Left ventricle myocardium inferior (tissue), 1 donor: ENCODE results near the gene BBIP1. TPM values are rescaled to one million over a fixed set of nuclear protein-coding genes. Genes with fewer than 3 reads are reported as not detected.

Source experiments
- DNase-seq: peaks from one replicate; pipeline ENCODE4 v3.0.0-alpha.2; 2020
- H3K27ac ChIP-seq: fragments of 200-600 bp; replicated peaks from 2 replicates; pipeline ENCODE4 v1.8.0; 2021
- H3K27me3 ChIP-seq: fragments of 200-600 bp; 2 replicates; pipeline ENCODE4 v1.8.0; 2021; ENCODE audit warnings: low read depth
- H3K36me3 ChIP-seq: fragments of 200-600 bp; 2 replicates; pipeline ENCODE4 v1.8.0; 2021
- H3K4me1 ChIP-seq: fragments of 200-600 bp; 2 replicates; pipeline ENCODE4 v1.8.0; 2021
- H3K4me3 ChIP-seq: fragments of 200-600 bp; 2 replicates; pipeline ENCODE4 v1.8.0; 2021; ENCODE audit warnings: mild to moderate bottlenecking, moderate library complexity
- H3K9me3 ChIP-seq: fragments of 200-600 bp; replicated peaks from 2 replicates; pipeline ENCODE4 v1.8.0; 2021
- intact Hi-C: fragments of 100-400 bp; cut with micrococcal nuclease; formaldehyde crosslinking; loops from one replicate; pipeline ENCODE4 v1.11.0; 2022
- total RNA-seq: library from RNA; stranded (reverse); fragmentation: NEBNext Ultra II Directional; extraction: Animal tissue kit (Norgen Biotek cat#: 25700); gene quantifications from one replicate; pipeline ENCODE4 v1.2.1, GENCODE V29; 2021
- TF ChIP-seq, protein P1 (sequence below): fragments of 200-600 bp; IDR thresholded peaks from 2 replicates; pipeline ENCODE4 v1.8.0; 2021; ENCODE audit warnings: antibody characterized with exemption, mild to moderate bottlenecking, borderline replicate concordance
- donor health status: DM: no; HTN: yes; CAD: no; lungs with severe emphysema.

BBIP1 gene
- total RNA-seq, 1 donor from 2014 or later = 25.1 TPM

DNA sequence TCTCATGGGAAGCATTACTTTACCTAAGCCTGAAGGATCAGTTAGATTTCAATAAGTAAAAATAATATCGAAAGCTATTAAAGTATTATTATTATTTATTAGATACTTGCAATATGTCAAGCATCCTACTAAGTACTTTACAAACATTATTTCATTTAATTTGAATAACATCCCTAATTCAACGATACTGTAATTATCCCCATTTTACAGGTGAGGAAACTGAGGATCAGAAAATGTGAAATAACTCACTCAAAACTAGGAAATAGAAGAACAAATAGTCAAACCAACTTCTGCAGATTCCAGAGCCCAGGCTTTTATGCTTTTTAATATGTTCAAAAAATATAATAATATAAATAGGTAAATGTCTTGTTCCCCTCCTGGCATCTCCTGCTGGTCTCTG lies 57.5 kb downstream of the BBIP1 start:
- TF ChIP-seq, protein P1, sequence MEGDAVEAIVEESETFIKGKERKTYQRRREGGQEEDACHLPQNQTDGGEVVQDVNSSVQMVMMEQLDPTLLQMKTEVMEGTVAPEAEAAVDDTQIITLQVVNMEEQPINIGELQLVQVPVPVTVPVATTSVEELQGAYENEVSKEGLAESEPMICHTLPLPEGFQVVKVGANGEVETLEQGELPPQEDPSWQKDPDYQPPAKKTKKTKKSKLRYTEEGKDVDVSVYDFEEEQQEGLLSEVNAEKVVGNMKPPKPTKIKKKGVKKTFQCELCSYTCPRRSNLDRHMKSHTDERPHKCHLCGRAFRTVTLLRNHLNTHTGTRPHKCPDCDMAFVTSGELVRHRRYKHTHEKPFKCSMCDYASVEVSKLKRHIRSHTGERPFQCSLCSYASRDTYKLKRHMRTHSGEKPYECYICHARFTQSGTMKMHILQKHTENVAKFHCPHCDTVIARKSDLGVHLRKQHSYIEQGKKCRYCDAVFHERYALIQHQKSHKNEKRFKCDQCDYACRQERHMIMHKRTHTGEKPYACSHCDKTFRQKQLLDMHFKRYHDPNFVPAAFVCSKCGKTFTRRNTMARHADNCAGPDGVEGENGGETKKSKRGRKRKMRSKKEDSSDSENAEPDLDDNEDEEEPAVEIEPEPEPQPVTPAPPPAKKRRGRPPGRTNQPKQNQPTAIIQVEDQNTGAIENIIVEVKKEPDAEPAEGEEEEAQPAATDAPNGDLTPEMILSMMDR = no peak
- H3K4me1 ChIP-seq = peaks cover 48% of the 10 kb centered on the region
- no peaks in the 10 kb centered on the region for H3K9me3 ChIP-seq
- no peaks in the 10 kb centered on the region for H3K36me3 ChIP-seq
- H3K4me3 ChIP-seq = no peak overlapping the region
- H3K27me3 ChIP-seq = no peaks in the 10 kb centered on the region
- intact Hi-C loops = no loop called here
- DNase-seq = no peak
- H3K27ac ChIP-seq = no peak overlapping the region

DNA sequence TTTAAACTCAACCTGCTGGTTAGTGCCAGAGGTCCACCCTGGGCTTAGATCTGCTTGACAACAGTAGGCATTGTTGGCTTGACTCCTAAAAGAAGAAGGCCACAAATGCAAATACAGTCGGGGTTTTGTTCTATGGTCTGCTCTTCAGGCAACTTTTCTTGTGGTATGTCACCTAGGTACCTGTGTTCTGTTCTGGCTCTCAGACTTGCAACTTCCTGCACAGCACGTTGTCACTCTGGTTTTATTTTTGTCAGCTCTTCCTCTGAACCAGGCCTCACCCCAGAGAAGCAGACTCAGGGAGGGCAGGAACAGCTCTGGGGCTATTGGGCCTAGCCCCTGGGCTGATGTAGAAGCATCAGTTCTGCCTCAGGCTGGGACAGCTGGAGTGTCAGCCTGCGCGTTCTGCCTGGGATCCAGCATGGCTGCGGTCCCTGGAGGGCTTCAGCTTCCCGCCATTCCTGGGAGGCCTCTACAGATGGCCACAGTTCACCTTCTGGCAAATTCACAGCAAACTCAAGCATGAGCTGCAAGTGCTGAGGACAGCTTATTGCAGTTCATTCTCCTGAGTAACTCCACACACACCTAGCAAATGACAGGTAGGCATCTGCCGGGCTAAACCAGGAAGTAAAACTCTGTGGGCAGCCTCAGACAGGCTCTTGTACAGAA lies 58.3 kb downstream of the BBIP1 start:
- no peak for DNase-seq
- TF ChIP-seq, protein P1 = no peak
- no peaks in the 10 kb centered on the region for H3K9me3 ChIP-seq
- no peaks in the 10 kb centered on the region for H3K27me3 ChIP-seq
- no peak overlapping the region for H3K4me3 ChIP-seq
- peak overlapping the region; percentile 67 for H3K27ac ChIP-seq
- intact Hi-C loops = no loop called here
- H3K4me1 ChIP-seq = peaks cover 48% of the 10 kb centered on the region
- no peaks in the 10 kb centered on the region for H3K36me3 ChIP-seq

DNA sequence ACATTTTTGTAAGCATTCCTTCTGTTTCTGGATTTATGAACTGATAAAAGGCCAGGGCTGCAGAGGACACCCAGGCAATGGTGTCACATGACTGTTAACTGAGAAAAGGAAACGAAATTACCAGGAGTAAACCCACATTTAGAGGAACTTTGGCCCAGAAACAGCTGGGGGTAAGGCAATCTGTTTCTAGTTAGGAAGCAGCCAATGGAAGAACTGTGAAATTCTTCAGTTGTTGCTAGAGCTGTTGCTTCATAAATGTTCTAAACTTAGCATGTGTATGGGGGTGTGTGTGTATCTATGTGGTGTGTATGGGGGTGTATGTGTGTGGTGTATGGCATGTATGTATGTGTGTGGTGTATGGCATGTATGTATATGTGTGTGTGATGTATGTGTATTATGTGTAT lies 59.0 kb downstream of the BBIP1 start:
- TF ChIP-seq, protein P1 = no peak
- Histone ChIP-seq H3K9me3 (no peaks in the 10 kb centered on the region), H3K4me1 (peaks cover 42% of the 10 kb centered on the region), H3K27ac (peak overlapping the region; percentile 67), H3K27me3 (no peaks in the 10 kb centered on the region), H3K36me3 (no peaks in the 10 kb centered on the region), H3K4me3 (no peak overlapping the region)
- no peak for DNase-seq
- intact Hi-C loops = no loop called here

DNA sequence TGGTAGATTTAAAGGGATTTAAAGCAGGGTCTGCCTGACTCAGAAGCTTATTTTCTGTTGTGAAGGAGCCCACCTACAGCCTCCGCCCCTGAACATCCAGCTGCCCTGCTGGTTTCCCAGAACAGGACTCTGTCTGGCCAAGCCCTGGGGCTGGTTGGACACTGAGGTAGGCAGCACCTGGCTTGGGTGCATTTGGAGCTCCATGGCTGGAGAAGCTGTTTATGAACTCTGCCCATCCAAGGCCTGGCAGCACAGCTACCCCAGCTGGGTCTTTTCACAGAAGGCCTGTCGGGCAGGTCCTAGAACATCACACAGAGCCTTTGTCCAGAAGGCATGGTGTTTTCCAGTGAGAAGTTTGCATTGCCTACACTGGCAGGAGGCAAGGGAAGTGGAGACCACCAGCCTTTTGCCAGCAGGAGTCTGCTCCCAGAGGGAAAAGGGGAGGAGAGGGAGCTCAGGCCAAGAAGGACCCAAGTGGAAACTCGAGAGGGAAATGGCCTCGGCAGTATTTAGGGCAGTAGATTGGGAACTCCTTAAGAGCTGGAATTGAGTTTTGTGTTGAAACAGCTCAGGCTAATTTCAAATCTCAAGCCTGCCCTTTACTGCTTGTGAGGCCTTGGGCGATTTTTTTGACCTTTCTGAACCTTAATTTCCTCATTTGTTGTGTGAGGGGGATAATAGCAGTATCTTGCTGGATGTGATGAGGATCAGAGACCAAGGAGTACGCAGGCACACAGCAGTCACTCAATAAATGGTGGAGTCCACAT lies 59.6 kb downstream of the BBIP1 start:
- Histone ChIP-seq H3K27ac (peak overlapping the region; percentile 67), H3K27me3 (no peaks in the 10 kb centered on the region), H3K36me3 (no peaks in the 10 kb centered on the region), H3K4me3 (no peak overlapping the region), H3K9me3 (no peaks in the 10 kb centered on the region), H3K4me1 (peaks cover 36% of the 10 kb centered on the region)
- intact Hi-C loops = no loop called here
- no peak for DNase-seq
- TF ChIP-seq, protein P1 = no peak

DNA sequence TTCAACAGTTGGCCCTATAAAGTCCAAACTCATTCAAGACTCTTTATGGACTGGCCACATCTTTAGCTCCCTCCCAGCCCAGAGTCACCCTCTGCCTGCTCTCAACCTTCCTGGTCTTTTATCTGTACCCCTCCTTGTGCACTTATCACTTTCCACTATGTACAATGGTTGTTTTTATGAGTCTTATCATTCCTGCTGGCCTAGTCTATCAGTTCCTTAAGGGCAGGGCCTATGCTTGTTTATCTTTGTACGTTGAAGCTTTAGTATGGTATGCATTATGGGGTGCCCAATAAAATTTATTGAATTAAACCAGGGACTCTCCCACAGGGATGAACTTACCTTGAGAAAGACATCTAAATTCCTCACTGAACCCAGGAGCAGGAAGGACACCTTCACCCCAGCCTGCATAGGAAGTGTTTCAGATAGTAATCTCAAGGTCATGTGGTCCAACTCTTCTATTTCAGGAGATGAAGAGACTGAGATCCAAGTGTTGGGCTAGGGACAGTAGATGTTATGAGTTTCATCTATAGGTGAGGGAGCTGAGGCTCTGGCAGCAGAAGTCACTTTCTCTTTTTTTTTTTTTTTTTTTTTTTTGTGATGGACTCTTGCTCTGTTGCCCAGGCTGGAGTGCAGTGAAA lies 60.6 kb downstream of the BBIP1 start:
- TF ChIP-seq, protein P1 = no peak
- DNase-seq = no peak
- intact Hi-C loops = no loop called here
- Histone ChIP-seq H3K27me3 (no peaks in the 10 kb centered on the region), H3K4me1 (peaks cover 35% of the 10 kb centered on the region), H3K9me3 (no peaks in the 10 kb centered on the region), H3K4me3 (no peak overlapping the region), H3K36me3 (no peaks in the 10 kb centered on the region), H3K27ac (peak overlapping the region; percentile 67)
